ENCODE measurements around the gene CNKSR1.

- no peak for TF ChIP-seq CTCF (optimal IDR thresholded peaks at IDR 0.05 in 1 of 3, IDR thresholded peaks at IDR 0.05 in 1 of 3, conservative IDR thresholded peaks at IDR 0.05 in 1 of 3; ENCODE audit: extremely low read depth in 1 of 3, insufficient read depth in 2 of 3, low read length in 3 of 3)
- no peak for TF ChIP-seq EZH2 (IDR thresholded peaks at IDR 0.05; ENCODE audit: low read length)
Measured at GRCh38 chr1:26215246-26215645, 38.0 kb downstream of the CNKSR1 start.

Data from keratinocyte (primary cell).